Duodenal mucosa (tissue), 2 donors: ENCODE results near the gene PPIL4.

Experiments
- H3K27ac ChIP-seq: one replicate; pipeline ENCODE4 v1.7.0; 2013; ENCODE audit warnings: low read depth, low read length
- H3K27me3 ChIP-seq, 2 donors: one replicate each; pipeline ENCODE4 v1.7.0; 2013; ENCODE audit warnings: low read length in 2 of 2, control low read depth in 1 of 2; ENCODE audit not compliant: insufficient read depth in 2 of 2, control insufficient read depth in 1 of 2
- H3K36me3 ChIP-seq, 2 donors: one replicate each; pipeline ENCODE4 v1.7.0; 2013; ENCODE audit warnings: low read length in 2 of 2, control low read depth in 1 of 2; ENCODE audit not compliant: insufficient read depth in 2 of 2, control insufficient read depth in 1 of 2
- H3K4me1 ChIP-seq, 2 donors: one replicate each; pipeline ENCODE4 v1.7.0; 2013; ENCODE audit warnings: low read length in 2 of 2, control low read depth in 1 of 2; ENCODE audit not compliant: insufficient read depth in 2 of 2, control insufficient read depth in 1 of 2
- H3K4me3 ChIP-seq, 2 donors: one replicate each; pipeline ENCODE4 v1.7.0; 2013; ENCODE audit warnings: low read length in 2 of 2, low read depth in 1 of 2
- H3K9ac ChIP-seq, 2 donors: one replicate each; pipeline ENCODE4 v1.7.0; 2013; ENCODE audit warnings: low read length in 2 of 2, low read depth in 1 of 2
- H3K9me3 ChIP-seq, 2 donors: one replicate each; pipeline ENCODE4 v1.7.0; 2013; ENCODE audit warnings: low read length in 2 of 2, control low read depth in 1 of 2; ENCODE audit not compliant: control insufficient read depth in 1 of 2

Gene PPIL4

DNA sequence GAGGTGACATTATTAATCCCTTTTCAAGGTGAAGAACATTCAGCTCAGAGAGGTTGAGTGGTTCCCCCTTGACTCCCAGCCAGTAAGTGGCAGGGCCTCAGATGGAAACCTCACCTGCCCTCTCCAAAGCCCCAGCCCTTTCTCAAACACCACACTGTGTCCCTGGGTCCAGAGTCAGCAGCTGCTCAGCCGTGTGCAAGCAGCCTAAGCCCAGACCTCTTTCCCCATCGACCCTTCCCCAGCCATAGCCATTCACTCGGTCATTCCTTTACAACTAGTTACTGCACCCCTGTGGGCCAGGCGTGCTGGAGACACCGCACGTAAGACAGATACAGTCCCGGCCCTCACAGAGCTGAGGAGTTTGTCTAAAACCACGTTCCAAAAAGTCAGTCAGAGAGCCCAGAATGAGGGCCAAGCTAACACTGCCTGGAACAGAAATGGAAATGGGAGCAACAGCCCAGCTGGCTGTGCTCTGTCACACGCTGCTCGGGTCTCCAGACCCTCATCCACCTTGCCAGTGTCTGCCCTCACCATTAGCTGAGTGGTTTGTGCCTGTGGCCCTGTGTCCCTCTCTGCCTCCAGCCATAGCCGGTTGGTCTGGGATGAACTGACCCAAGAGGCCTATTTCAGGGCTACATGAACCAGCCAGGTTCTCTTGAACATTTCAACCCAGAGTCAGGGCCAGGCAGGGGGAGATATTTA is 90.7 kb downstream of the PPIL4 start:
- no peak overlapping the region for H3K9ac ChIP-seq
- peaks cover 0 to 16% of the 10 kb centered on the region in 2 donors for H3K36me3 ChIP-seq
- H3K27me3 ChIP-seq = no peaks in the 10 kb centered on the region
- no peak overlapping the region for H3K27ac ChIP-seq
- no peak overlapping the region for H3K4me3 ChIP-seq
- no peaks in the 10 kb centered on the region for H3K9me3 ChIP-seq
- peaks cover 37 to 42% of the 10 kb centered on the region in 2 donors for H3K4me1 ChIP-seq
